GM21390 (cell line): ENCODE measurements around the gene ELP1.
A peak's percentile ranks its signal among the peaks of the same experiment; 100 is the strongest.

Experiments used
- ATAC-seq: cut with Tn5 transposase; IDR thresholded peaks from one replicate; pipeline ENCODE4 v1.9.1; 2021; ENCODE audit not compliant: unreplicated experiment

ELP1 gene

GRCh38 chr9:108883085-108883484 lies 50.8 kb downstream of the ELP1 start:
- no peak for ATAC-seq

GRCh38 chr9:108882052-108882888 lies 51.7 kb downstream of the ELP1 start:
- no peak for ATAC-seq

- ATAC-seq = no peak
Observed at GRCh38 chr9:108880738-108881316, 53.1 kb downstream of the ELP1 start.

- ATAC-seq = no peak
Observed at GRCh38 chr9:108877524-108877923, 56.4 kb downstream of the ELP1 start.

GRCh38 chr9:108876425-108876824 lies 57.5 kb downstream of the ELP1 start:
- ATAC-seq = no peak

- ATAC-seq = no peak
Observed at GRCh38 chr9:108874058-108874788, 59.7 kb downstream of the ELP1 start.

- ATAC-seq = no peak
Observed at GRCh38 chr9:108869092-108869725, 64.7 kb downstream of the ELP1 start.

- no peak for ATAC-seq
Observed at GRCh38 chr9:108867829-108868228, 66.1 kb downstream of the ELP1 start.

- no peak for ATAC-seq
Observed at GRCh38 chr9:108867116-108867515, 66.8 kb downstream of the ELP1 start.

GRCh38 chr9:108866001-108866420 lies 67.9 kb downstream of the ELP1 start:
- ATAC-seq = no peak

- ATAC-seq = no peak
Observed at GRCh38 chr9:108865037-108865436, 68.9 kb downstream of the ELP1 start.

GRCh38 chr9:108864446-108864845 lies 69.5 kb downstream of the ELP1 start:
- no peak for ATAC-seq

GRCh38 chr9:108863891-108864290 lies 70.0 kb downstream of the ELP1 start:
- no peak for ATAC-seq

GRCh38 chr9:108861997-108862396 lies 71.9 kb downstream of the ELP1 start, which contains the start of gene ACTL7A:
TSS of gene ACTL7A (plus strand) at chr9:108862266. CDS start at chr9:108862323, 57 bp downstream.
- ATAC-seq = no peak

GRCh38 chr9:108861464-108861863 lies 72.5 kb downstream of the ELP1 start:
- no peak for ATAC-seq

GRCh38 chr9:108860764-108861163 lies 73.2 kb downstream of the ELP1 start:
- no peak for ATAC-seq

GRCh38 chr9:108860354-108860753 lies 73.6 kb downstream of the ELP1 start:
- no peak for ATAC-seq

- peak; percentile 73 for ATAC-seq
Observed at GRCh38 chr9:108859459-108860114, 74.3 kb downstream of the ELP1 start.

- no peak for ATAC-seq
Observed at GRCh38 chr9:108857572-108857971, 76.4 kb downstream of the ELP1 start.

- ATAC-seq = no peak
Observed at GRCh38 chr9:108855888-108856287, 78.0 kb downstream of the ELP1 start, which contains the start of gene ACTL7B. TSS of gene ACTL7B (minus strand) at chr9:108855986. CDS start at chr9:108855930, 56 bp downstream.

GRCh38 chr9:108855529-108855886 lies 78.4 kb downstream of the ELP1 start:
- no peak for ATAC-seq
